ENCODE measurements around the gene TNNT3.
"Not testable (repeated sequence)": the region's sequence is repeated elsewhere in the genome, so short reads cannot be mapped to it uniquely, and the experiment has no call there.

The TNNT3 gene

DNA sequence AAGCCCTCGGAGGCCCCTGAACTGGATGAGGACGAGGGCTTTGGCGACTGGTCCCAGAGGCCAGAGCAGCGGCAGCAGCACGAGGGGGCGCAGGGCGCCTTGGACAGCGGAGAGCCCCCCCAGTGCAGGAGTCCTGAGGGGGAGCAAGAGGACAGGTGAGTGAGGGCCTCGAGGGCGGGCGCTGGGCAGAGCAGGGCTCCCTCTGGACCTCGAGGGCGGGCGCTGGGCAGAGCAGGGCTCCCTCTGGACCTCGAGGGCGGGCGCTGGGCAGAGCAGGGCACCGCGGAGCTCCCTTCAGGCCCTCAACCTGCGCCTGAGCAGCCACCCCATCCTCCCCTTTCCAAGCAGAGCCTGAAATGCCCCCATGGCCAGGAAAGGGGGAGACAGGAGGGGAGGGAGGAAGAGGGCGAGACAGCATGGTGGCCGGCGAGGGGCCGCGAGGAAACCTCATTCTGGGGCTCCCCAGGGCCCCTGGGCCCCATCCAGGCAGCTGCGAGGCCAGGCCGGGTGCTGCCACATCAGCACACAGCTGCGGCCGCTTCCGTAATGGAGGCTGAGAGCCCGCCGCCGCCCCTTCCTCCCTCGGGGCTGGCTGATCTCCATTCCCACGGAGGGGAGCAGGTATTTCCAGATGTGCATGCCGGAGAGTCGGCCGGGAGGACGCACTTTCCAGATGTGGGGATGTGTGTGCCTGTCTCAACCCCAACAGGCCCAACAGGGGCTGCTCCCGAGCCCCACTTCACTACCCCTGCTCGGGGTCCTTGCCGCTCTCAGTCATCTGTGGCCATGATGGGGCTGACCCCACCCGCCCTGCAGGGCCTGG, 37.9 kb upstream of the TNNT3 start:
- DNase-seq, result no peak

DNA sequence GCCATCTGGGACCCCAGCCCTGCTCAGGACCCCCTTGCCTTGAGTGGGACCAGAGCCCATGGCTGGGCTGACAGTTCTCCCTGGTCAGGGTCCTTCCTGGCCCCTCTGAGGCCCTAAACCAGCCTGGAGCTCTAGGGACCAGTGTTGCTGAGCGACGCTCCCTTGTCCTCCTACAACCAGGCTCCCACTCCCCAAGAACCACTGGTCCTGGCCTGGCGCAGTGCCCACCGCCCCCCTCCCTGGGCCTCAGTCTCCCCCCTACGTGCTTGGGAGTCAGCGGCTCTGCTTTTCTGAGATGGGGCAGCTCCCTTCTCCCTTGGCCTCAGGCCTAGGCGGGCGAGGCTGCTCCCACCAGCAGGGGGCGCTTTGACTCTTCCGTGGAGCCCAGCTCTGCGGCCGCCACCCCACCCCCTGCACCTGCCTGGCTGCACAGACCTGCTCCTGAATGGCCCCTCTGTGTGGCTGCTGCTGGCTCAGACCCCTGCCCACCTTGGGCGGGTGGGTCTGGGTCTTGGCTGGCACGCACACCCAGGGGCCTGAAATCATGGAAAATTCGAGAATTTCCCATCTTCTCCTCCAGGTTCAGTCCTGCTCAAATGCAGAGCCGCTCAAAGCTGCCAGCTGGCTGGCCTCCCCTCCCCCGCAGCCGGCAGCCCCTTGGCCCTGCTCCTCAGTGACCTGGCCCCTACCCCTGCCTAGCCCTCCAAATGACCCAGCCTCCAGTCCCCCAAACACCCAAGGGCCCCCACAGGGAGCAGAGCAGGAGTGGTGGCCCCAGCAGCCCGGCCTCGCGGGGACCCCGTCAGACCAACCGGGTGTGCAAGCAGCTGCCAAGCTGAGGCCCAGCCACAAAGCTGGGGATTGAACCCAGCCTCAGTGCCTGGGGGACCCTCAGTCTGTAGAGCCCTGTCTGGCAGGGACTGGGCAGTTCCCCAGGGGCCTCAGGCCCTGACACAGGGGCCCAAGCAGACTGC, 37.0 kb upstream of the TNNT3 start:
- DNase-seq, result peak; percentile 56

DNA sequence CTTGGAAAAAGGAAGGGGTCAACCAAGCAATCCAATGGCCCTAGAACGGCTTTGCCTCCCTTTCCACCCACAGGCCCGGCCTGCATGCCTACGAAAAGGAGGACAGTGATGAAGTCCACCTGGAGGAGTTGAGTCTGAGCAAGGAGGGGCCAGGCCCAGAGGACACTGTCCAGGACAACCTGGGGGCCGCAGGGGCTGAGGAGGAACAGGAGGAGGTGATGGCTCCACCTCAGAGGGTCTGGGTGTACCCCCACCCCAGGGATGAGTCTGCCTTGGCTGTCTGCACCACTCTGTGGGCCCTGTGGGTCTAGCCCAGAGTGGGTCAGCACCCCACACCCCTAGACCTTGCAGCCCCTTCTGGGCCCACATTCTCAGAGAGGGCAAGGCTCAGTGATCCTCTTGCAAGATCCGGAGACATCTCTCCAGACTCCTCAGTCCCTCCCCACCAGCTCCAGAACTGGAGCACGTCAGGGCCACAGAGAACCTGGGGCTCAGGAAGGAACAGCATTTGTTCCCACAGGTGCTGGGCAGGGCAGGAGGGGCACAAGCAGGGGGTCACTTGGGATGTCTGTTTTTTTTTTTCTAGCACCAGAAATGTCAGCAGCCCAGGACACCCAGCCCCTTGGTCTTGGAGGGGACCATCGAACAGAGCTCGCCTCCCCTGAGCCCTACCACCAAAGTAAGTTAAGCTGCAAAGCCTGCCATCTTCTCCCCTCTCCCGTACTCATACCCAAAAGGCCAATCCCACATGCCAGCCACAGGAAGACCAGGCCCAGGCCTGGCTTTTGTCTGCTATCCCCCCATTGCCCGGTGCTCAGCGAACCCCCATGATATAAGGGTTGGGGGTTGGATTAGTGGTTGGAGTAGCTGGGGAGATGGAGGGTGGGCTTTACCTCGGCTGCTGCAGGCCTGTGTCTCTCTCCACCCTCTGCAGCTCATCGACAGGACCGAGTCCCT, 35.9 kb upstream of the TNNT3 start:
- no peak for DNase-seq

DNA sequence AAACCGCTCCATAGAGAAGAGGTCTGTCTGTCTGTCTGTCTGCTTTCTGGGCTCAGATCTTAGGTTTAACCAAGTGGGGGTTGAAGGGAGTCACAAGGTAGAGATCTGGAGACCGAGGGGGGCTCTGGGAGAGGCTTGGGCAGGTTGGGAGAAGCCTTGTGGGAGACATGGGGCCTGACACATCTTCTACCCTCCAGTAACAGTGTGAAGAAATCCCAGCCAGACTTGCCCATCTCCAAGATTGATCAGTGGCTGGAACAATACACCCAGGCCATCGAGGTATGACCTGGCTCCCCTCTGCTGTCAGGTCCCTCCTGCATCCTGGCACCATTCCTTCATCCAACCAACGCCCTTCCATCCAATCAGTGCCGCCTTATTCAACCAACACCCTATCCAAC, 35.2 kb upstream of the TNNT3 start:
- no peak for DNase-seq

DNA sequence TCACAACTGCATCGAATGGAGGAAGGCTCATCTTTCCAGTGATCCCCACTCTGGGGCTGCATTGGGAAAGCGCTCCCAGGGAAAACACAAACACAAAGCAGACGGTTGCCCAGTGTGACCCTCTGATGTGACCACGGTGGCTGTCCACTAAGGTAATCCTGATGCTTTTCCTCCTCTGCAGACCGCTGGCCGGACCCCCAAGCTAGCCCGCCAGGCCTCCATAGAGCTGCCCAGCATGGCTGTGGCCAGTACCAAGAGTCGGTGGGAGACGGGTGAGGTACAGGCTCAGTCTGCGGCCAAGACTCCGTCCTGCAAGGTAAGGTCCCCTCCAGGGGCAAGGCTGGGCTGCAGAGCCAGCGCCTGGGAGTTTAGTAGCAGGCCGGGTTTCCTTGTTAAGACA, 33.0 kb upstream of the TNNT3 start:
- not testable (repeated sequence) for DNase-seq

DNA sequence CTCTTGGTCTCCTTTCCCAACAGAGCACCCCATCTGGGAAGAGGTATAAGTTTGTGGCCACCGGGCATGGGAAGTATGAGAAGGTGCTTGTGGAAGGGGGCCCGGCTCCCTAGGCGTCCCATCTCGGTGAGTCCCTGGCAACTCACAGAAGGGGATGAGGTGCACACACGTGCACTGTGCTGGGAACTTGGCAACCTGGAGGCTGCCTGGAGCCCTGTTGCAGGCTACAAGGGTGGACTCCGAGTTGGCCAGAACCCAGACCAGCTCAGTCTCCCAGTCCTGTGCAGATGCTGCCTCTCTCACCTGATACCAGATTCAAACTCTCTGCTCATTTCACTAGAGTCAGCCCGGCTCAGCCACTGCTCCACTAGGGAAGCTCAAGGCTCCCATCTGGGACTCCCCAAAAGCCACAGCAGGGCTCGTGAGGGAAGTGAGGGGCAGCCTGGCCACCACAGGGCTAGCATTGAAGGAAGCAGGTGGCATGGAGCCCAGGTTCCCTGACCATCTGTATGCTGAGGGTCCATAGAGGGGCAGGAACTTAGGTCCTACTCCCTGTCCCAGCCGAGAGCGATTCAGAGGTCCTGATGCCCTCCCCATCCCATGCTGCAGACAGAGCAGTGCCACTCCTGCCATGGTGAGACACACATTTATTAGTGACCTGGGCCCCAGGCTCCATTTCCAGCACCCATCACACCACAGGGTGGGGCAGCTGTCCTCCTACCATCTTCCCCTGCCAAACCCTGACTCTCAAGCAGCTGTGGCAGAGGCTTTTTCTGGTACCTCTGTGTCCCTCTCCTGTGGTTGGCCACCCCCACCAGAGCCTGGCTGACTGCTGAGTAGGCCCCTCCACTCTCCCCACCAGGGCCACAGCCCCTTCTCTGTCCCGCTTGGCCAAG, 31.8 kb upstream of the TNNT3 start:
- DNase-seq, result no peak

DNA sequence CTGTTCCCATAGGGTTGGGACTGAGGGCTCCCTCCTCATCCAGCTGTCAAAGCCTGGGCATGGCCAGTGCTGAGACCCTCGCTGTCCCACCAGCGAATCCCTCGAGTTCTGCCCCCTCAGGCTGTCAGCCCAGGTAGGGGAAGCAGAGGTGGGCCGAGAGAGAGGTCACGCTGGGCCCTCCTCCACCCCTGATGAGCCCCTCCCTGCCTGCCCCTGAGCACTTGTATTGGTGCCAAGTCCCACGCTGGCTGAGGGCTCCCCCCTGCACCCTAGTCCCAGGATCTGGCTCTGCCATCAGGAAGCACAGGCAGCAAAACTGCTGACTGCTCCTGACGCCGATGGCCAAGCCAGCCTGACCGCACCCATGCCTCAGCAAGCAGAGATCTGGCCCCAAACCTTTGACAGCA, 31.2 kb upstream of the TNNT3 start:
- DNase-seq, result no peak

DNA sequence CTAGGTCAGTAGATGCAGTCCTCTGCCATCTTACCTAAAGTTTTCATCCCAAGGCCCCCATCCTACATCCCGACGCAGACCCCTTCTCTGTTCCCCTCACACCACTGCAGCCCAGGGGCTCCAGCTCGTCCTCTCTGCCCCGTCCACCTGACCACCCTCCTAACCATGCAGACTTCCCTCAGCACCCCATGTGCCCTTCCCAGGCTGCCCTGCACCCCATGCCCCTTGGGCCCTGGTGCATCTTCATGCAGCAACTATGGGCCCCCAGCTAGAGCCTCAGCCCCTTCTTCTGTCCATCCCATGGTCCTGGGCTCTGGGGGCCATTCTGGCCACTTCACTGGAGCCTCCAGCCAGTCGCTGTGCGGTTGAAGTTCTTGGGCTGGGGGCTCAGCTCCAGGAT, 30.7 kb upstream of the TNNT3 start:
- DNase-seq, result no peak

DNA sequence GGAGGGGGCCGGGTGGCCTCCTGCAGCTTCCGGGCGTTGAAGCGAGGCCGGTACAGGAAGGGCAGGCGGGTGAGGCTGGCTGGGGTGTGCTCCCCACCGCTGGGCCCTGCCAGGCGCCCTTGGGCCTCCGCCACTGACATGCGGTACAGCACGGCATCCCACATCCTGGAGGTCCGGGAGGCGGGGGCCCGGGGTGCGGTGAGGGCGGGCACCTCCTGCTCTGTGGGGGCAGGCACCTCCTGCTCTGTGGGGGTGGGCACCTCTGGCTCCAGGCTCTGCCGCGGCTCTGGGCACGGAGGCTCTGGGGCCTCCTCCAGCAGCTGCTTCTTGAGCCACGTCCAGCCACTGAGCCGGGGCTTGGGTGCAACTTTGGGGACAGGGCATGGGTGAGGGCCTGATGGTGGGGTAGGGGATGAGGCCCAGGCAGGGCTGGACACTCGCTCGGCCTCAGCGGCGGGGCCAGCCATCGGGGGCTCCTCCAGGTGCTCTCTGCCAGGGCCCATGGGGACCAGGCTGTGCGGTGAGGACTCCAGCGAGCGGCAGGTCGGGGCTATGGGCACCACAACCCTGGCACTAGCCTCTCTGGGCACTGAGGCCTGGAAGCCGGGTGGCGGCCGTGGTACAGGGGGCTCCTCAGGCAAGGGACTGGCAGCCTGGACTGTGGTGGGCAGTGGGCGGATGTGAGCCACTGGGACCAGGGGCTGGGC, 30.1 kb upstream of the TNNT3 start:
- DNase-seq, result no peak

DNA sequence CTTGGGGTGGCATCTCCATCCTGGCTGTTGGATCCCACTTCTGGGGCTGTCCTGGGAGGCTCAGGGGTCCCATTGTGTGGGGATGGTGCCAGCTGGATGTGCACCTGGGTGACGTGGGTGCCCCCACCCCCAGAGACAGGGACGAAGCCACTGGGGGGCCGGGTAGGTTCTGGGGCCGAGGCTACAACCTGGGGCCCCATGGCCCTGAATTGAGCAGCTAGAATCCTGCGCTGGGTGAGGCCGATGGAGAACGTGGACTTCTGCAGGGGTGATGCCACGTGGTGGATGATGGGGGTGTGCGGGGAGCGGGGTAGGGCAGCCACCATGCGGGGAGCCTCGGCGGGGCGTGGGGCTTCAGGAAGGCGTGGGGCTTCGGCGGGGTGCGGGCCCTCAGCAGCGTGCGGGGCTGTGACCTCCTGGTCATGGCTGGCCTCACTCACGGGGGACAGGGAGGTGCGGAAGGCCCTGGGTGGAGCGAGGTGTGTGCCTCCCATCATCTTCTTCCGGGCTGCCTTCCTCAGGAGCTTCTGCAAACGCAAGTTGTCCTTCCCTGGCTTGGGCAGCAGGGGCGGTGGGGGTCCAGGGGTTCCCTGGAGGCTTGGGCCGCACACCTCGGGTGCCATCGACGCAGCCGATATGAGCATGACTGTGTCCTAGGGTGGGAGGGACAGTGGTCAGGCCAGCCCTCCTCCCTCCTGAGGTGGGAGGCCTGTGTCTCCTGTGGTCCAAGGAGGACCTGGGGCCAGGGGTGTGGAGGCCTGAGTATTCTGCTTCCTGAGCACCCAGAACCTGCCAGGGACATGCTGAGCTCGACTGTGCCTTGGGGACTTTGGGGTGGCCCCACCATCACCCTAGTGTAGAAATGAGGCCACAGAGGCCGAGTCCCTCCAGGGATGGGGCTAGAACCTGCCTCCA, 29.3 kb upstream of the TNNT3 start:
- no peak for DNase-seq

DNA sequence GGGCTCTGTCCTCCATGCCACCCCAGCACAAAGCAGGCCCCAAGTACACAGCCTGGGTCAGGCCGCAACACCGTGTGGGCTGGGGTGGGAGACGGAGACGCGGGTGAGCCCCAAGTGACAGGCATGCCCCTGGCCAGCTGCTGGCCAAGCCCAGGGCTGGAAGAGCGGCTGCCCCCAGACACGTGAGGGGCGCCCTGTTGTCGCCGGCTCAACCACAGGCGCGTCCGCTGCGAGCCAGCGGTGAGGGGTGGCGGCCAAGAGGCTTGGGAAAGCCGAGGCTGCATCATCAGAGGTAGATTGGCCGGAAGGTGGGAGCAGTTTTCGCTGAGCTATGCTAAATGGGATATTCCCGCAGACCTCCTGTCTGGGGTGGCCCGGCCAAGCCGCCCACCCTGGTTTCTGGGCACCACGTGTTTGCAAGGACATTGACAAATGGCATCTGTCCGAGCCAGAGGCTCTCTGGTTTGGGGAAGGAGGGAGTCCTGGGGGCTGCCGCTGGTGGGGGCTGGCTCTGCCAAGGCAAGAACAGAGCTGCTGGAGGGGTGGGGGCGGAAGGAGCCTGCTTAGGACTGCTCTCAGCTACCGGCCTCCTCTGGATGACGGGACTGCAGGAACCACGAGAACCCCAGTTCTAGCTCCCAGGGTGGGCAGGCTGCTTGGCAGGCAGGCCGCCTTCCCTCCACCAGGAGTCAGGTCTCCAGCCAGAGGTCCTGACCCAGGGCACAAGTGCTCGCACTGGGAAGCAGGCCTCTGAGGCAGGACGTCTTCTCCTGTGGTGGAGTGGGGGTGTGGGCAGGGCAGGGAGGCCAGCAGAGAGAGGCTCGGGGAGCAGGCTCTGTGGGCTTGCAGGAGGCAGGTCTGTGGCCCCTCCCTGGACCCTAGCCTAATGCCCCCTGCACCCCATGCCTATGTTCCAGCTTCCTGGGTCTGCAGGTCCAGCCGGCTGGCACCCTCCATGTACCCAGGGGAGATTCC, 28.4 kb upstream of the TNNT3 start:
- DNase-seq, result no peak

DNA sequence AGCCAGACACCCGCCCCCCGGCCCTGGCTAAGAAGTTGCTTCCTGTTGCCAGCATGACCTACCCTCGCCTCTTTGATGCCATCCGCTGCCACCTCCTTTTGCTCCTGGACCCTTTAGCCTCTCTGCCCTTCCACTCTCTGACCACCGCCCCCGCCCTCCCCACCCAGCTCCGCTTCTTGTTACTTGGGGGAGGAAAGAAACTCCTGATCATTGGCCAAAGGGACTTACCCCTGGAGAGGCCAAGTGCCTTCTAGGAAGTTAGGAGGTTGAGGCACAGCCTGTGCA, 27.7 kb upstream of the TNNT3 start, which contains the start of gene PRR33:
Gene PRR33, minus strand, starts transcription at position 65 of the 285 bp plus-strand sequence. CDS start 1,311 bp downstream, outside the sequence.
- DNase-seq, result no peak

DNA sequence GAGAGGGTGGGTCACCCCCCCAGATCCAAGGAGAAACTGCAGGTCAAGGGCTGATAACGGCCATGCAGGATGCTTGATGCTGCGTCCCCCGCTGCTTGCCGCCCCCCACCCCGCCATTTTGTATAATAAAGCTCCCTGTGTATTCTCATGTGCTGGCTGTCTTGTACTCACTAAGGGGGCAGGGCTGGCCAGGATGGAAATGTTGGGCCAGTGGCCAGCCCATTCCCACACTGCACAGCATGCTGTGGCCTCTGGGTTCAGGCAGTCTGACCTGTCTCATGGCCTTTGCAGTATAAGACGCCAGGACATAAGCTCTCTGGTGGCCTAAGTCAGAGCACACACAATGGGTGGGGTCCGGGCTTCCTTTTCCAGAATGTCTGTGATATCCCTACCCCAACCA, 27.4 kb upstream of the TNNT3 start:
- no peak for DNase-seq

DNA sequence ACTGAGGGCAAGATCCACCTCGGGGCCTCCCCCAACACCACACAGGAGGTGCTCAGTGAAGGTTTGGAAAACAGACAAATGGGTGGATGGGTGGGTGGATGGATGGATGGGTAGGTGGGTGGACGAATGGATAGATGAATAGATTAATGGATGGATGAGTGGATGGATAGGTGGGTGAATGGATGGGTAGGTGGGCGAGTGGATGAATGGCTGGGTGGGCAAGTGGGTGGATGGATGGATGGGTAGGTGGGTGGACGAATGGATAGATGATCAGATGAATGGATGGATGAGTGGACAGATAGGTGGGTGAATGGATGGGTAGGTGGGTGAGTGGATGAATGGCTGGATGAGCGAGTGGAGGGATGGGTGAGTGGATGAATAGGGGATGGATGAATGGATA, 26.9 kb upstream of the TNNT3 start:
- DNase-seq, result no peak

DNA sequence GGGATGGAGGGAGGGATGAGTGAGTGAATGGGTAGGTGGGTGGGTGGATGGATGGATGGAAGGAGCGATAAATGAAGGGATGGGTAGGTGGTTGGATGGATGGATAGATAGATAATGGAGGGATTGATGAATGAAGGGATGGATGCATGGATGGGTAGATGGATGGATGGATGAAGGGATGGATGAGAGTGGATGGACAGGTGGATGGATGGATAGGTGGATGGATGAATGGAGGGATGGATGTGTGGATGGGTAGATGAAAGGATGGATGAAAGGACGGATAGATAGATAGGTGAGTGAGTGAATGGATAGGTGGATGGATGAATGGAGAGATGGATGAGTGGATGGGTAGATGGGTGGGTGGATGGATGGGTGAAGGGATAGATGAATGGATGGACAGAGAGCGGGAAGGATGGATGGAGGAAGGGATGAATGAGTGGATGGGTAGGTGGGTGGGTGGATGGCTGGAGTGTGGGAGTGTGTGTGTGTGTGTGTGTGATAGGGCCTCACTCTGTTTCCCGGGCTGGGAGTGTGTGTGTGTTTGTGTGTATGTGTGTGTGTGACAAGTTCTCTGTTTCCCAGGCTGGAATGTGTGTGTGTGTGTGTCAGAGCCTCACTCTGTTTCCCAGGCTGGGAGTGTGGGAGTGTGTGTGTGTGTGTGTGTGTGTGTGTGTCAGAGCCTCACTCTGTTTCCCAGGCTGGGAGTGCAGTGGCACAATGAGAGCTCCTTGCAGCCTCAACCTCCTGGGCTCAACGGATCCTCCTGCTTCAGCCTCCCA, 25.7 kb upstream of the TNNT3 start:
- DNase-seq, result no peak

DNA sequence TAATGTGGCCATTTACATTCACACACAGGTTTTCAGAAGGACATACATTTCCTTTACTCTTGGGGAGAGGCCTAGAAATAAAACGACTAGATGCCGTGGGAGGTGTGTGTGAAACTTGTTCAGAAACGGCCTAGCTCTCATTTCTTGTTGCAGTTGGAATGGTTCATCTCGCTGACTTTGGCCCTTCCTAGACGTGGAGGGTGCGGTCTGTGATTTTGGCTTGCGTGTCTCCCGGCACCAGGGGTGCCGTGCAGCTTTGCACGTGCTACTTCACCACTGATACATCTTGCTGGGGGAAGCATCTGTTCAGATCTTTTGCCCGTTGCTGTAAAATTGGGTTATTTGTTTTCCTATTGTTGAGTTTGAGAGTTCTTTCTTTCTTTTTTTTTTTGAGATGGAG, 24.7 kb upstream of the TNNT3 start:
- DNase-seq, result no peak

DNA sequence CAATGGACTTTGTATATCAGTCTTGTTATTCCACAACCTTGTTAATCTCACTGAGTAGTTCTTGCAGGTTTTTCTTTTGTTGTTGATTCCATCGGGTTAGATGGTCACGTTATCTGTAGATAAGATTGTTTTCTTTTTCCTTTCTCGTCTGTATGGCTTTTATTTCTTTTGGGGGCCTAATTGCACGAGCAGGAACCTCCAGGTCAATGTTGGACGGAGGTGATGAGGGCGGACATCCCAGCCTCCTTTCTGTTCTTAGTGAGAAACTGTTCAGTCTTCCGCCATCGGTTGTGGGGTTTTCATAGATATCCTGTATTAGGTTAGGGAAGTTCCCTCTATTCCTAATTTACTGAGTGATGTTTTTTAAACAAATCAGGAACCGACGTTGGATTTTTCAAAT, 23.0 kb upstream of the TNNT3 start:
- DNase-seq, result no peak

DNA sequence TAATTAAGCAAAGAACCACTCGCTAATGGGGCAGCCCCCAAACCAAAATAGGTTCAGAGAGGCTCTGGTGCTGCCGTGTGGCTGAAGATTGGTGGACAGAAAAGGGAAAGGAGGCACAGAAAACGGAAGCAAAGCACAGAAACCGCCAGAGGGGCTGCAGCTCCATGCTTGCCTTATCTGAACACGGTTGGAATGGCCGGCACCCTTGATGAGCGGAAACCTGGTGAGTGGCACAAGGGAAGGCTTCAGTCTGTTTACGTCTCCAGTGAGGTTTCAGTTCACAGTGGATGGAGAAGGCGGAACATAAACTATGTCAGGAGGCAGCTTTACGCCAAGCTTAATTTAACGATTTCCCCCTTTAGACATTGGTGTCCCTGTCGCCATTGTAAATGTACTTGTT, 22.6 kb upstream of the TNNT3 start:
- DNase-seq, result no peak
